ENCODE data around the gene PPP1R18. TPM values are rescaled to one million over a fixed set of nuclear protein-coding genes. Genes with fewer than 3 reads are reported as not detected.

Gene PPP1R18
- total RNA-seq, 2 donors from 2014 or later: 168 to 271 TPM

- no peak for ATAC-seq
- no peaks in the 10 kb centered on the region for H3K27me3 Mint-ChIP-seq
- peaks cover 19% of the 10 kb centered on the region for H3K36me3 Mint-ChIP-seq
Measured at GRCh38 chr6:30689022-30689865, 2.8 kb upstream of the PPP1R18 start.

GRCh38 chr6:30688569-30688968, 2.1 kb upstream of the PPP1R18 start:
- Mint-ChIP-seq H3K36me3 (peaks cover 26% of the 10 kb centered on the region), H3K4me3 (peak overlapping the region; percentile 100), H3K9me3 (no peaks in the 10 kb centered on the region), H3K27ac (peak overlapping the region; percentile 98), H3K4me1 (ENCODE audit: low read depth in 2 of 2) (peaks cover 43 to 51% of the 10 kb centered on the region in 2 donors), H3K27me3 (no peaks in the 10 kb centered on the region)
- ATAC-seq (no peak), DNase-seq (ENCODE audit: low spot score) (no peak)

More at GRCh38 chr6:30689022-30689865, 2.8 kb upstream of the PPP1R18 start:
- peak overlapping the region; percentile 100 for H3K4me3 Mint-ChIP-seq
- H3K4me1 Mint-ChIP-seq (ENCODE audit: low read depth in 2 of 2): peaks cover 43 to 51% of the 10 kb centered on the region in 2 donors
- no peaks in the 10 kb centered on the region for H3K9me3 Mint-ChIP-seq
- DNase-seq (ENCODE audit: low spot score): no peak
- peak overlapping the region; percentile 98 for H3K27ac Mint-ChIP-seq

- Mint-ChIP-seq H3K9me3 (no peaks in the 10 kb centered on the region), H3K36me3 (peaks cover 31% of the 10 kb centered on the region), H3K4me1 (ENCODE audit: low read depth in 2 of 2) (peaks cover 45 to 53% of the 10 kb centered on the region in 2 donors), H3K27ac (peak overlapping the region; percentile 98), H3K27me3 (no peaks in the 10 kb centered on the region), H3K4me3 (peak overlapping the region; percentile 100)
- DNase-seq (ENCODE audit: low spot score) (no peak), ATAC-seq (no peak)
Measured at GRCh38 chr6:30687659-30688431, 1.4 kb upstream of the PPP1R18 start.

GRCh38 chr6:30686908-30687658, 638 bp upstream of the PPP1R18 start:
- Mint-ChIP-seq H3K4me3 (peak overlapping the region; percentile 100), H3K27me3 (no peaks in the 10 kb centered on the region), H3K9me3 (no peaks in the 10 kb centered on the region), H3K4me1 (ENCODE audit: low read depth in 2 of 2) (peaks cover 50 to 60% of the 10 kb centered on the region in 2 donors), H3K27ac (peak overlapping the region; percentile 98), H3K36me3 (peaks cover 35% of the 10 kb centered on the region)
- ATAC-seq (peak; percentile 60 to 77), DNase-seq (ENCODE audit: low spot score) (peak; percentile 93)

- peak overlapping the region; percentile 98 for H3K27ac Mint-ChIP-seq
- H3K27me3 Mint-ChIP-seq: no peaks in the 10 kb centered on the region
- H3K4me1 Mint-ChIP-seq (ENCODE audit: low read depth in 2 of 2): peaks cover 60 to 69% of the 10 kb centered on the region in 2 donors
- no peak for ATAC-seq
- peaks cover 48% of the 10 kb centered on the region for H3K36me3 Mint-ChIP-seq
- no peak for DNase-seq (ENCODE audit: low spot score)
- peak overlapping the region; percentile 100 for H3K4me3 Mint-ChIP-seq
- no peaks in the 10 kb centered on the region for H3K9me3 Mint-ChIP-seq
Measured at GRCh38 chr6:30685157-30686008, 1.1 kb downstream of the PPP1R18 start.

- H3K4me1 Mint-ChIP-seq (ENCODE audit: low read depth in 2 of 2): peaks cover 60 to 68% of the 10 kb centered on the region in 2 donors
- H3K27ac Mint-ChIP-seq: peak overlapping the region; percentile 98
- H3K9me3 Mint-ChIP-seq: no peaks in the 10 kb centered on the region
- peaks cover 51% of the 10 kb centered on the region for H3K36me3 Mint-ChIP-seq
- H3K4me3 Mint-ChIP-seq: peak overlapping the region; percentile 100
- DNase-seq (ENCODE audit: low spot score): peak; percentile 80
- no peak for ATAC-seq
- no peaks in the 10 kb centered on the region for H3K27me3 Mint-ChIP-seq
Measured at GRCh38 chr6:30684386-30685156, 1.9 kb downstream of the PPP1R18 start.

- ATAC-seq: no peak
- DNase-seq (ENCODE audit: low spot score): no peak
- H3K9me3 Mint-ChIP-seq: no peaks in the 10 kb centered on the region
- H3K27me3 Mint-ChIP-seq: no peaks in the 10 kb centered on the region
- peak overlapping the region; percentile 100 for H3K4me3 Mint-ChIP-seq
- peaks cover 53% of the 10 kb centered on the region for H3K36me3 Mint-ChIP-seq
- peaks cover 61 to 68% of the 10 kb centered on the region in 2 donors for H3K4me1 Mint-ChIP-seq (ENCODE audit: low read depth in 2 of 2)
- H3K27ac Mint-ChIP-seq: peak overlapping the region; percentile 98
Measured at GRCh38 chr6:30683980-30684338, 2.5 kb downstream of the PPP1R18 start.

GRCh38 chr6:30683183-30683979, 3.1 kb downstream of the PPP1R18 start:
- Mint-ChIP-seq H3K4me1 (ENCODE audit: low read depth in 2 of 2) (peaks cover 59 to 65% of the 10 kb centered on the region in 2 donors), H3K9me3 (no peaks in the 10 kb centered on the region), H3K27ac (peak overlapping the region; percentile 98), H3K36me3 (peaks cover 53% of the 10 kb centered on the region), H3K4me3 (peak overlapping the region; percentile 100), H3K27me3 (no peaks in the 10 kb centered on the region)
- DNase-seq (ENCODE audit: low spot score): no peak
- no peak for ATAC-seq

GRCh38 chr6:30682143-30683117, 4.0 kb downstream of the PPP1R18 start:
- H3K27me3 Mint-ChIP-seq: no peaks in the 10 kb centered on the region
- ATAC-seq (peak; percentile 82), DNase-seq (ENCODE audit: low spot score) (peak; percentile 94)
- H3K36me3 Mint-ChIP-seq: peaks cover 53% of the 10 kb centered on the region
- peak overlapping the region; percentile 100 for H3K4me3 Mint-ChIP-seq
- peak overlapping the region; percentile 98 for H3K27ac Mint-ChIP-seq
- no peaks in the 10 kb centered on the region for H3K9me3 Mint-ChIP-seq
- H3K4me1 Mint-ChIP-seq (ENCODE audit: low read depth in 2 of 2): peaks cover 49 to 56% of the 10 kb centered on the region in 2 donors

GRCh38 chr6:30681766-30682142, 4.7 kb downstream of the PPP1R18 start:
- H3K4me3 Mint-ChIP-seq: peak overlapping the region; percentile 100
- peak overlapping the region; percentile 98 for H3K27ac Mint-ChIP-seq
- no peaks in the 10 kb centered on the region for H3K9me3 Mint-ChIP-seq
- no peak for DNase-seq (ENCODE audit: low spot score)
- no peaks in the 10 kb centered on the region for H3K27me3 Mint-ChIP-seq
- no peak for ATAC-seq
- peaks cover 53% of the 10 kb centered on the region for H3K36me3 Mint-ChIP-seq
- H3K4me1 Mint-ChIP-seq (ENCODE audit: low read depth in 2 of 2): peaks cover 49 to 55% of the 10 kb centered on the region in 2 donors
